Muscle layer of colon (tissue), 2 donors: ENCODE results near the gene SRPK3.

Experiments used
- H3K27ac ChIP-seq: one replicate; pipeline ENCODE4 v1.7.0; 2013; ENCODE audit warnings: low read depth, mild to moderate bottlenecking, low read length, moderate library complexity
- H3K27me3 ChIP-seq, 2 donors: one replicate each; pipeline ENCODE4 v1.7.0; 2013; ENCODE audit warnings: low read length in 2 of 2, mild to moderate bottlenecking in 2 of 2; ENCODE audit not compliant: insufficient read depth in 2 of 2, control insufficient read depth in 1 of 2
- H3K36me3 ChIP-seq: one replicate; pipeline ENCODE4 v1.7.0; 2013; ENCODE audit warnings: mild to moderate bottlenecking, low read length; ENCODE audit not compliant: insufficient read depth
- H3K4me1 ChIP-seq: one replicate; pipeline ENCODE4 v1.7.0; 2013; ENCODE audit warnings: mild to moderate bottlenecking, low read length; ENCODE audit not compliant: insufficient read depth
- H3K4me3 ChIP-seq, 2 donors: one replicate each; pipeline ENCODE4 v1.7.0; 2013; ENCODE audit warnings: low read length in 2 of 2, low read depth in 1 of 2, mild to moderate bottlenecking in 1 of 2, moderate library complexity in 1 of 2
- H3K9ac ChIP-seq: one replicate; pipeline ENCODE4 v1.7.0; 2013; ENCODE audit warnings: low read length
- H3K9me3 ChIP-seq: one replicate; pipeline ENCODE4 v1.7.0; 2013; ENCODE audit warnings: mild to moderate bottlenecking, low read length
- donor health status: abdominal sarcoma.
- donor health status: Adenocarcinoma of cecum.

SRPK3 gene

DNA sequence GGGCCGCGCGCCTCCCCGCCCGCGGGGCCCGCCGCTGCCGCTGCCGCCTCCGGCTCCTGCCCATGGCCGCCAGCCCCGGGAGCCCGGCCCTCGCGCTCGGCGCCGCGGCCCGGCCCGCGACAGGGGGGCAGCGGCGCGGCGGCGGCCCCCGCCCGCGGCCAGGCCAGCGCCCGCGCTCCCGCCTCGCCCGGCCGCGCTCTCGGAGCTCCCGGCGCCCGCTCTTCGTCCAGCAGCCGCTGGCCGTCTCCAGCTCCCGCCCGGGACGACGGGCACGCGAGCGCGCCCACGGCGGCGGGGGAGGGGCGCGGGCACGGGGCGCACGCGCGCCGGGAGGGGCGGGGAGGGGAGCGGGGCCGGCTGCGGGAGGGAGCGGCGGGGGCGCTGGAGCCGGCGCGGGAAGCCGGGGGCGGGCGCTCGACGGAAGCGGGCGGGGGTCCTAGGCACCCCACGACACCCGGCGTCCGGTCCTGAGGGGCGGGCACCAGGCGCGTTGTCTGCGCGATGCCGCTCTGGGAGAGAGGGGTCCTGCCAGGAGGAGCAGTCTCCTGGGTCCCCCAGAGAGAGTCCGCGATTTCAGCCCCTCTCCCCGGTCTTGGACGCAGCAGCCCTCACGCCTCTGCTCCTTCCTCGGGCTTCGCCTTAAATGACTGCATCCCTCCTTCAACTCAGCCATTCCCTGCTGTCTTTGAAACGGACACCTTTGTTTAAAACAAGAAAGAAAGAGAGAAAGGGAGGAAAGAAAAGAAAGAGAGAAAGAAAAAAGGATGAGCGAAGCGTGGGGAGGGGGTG, 50.0 kb downstream of the SRPK3 start:
- Histone ChIP-seq H3K4me3 (no peak overlapping the region), H3K27me3 (peaks cover 0 to 36% of the 10 kb centered on the region in 2 donors), H3K9me3 (no peaks in the 10 kb centered on the region), H3K27ac (no peak overlapping the region), H3K9ac (no peak overlapping the region), H3K4me1 (no peaks in the 10 kb centered on the region), H3K36me3 (no peaks in the 10 kb centered on the region)

DNA sequence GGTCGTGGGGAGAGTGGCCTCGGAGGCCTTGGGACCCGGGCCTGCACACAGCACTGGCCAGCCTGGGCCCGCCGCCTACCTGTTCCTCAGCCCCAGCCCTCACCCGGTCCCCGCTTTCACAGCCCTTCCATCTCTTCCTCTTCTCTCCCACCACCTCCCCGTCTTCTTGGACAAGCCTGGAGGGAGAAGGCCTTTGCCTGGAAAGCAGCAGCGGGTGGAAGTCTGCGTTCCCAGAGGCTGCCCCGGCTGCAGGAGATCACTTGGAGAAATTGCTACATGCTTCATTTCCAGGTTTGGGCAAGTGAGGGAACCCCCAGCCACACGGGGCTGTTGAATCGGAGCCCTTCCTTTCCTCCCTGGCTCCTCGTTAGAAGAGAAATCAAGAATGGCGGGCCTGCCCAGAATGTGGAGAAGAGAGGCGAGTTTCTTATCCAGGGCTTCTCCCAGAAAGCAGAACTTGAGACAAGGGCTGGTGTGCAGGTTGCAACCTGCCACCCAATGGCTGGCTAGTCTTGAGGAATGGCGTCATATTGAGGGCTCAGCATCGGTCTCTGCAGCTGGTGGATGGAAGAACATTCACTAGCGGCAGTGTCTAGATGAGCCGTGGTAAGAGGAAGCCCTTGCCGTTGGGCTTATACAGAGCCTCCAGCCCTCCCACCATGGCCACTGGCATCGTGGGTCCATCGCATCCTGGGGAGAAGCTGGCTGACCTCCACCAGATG, 50.7 kb downstream of the SRPK3 start:
- H3K36me3 ChIP-seq = no peaks in the 10 kb centered on the region
- no peak overlapping the region for H3K9ac ChIP-seq
- no peak overlapping the region for H3K27ac ChIP-seq
- H3K4me3 ChIP-seq = no peak overlapping the region
- no peaks in the 10 kb centered on the region for H3K9me3 ChIP-seq
- peaks cover 0 to 33% of the 10 kb centered on the region in 2 donors for H3K27me3 ChIP-seq
- no peaks in the 10 kb centered on the region for H3K4me1 ChIP-seq

DNA sequence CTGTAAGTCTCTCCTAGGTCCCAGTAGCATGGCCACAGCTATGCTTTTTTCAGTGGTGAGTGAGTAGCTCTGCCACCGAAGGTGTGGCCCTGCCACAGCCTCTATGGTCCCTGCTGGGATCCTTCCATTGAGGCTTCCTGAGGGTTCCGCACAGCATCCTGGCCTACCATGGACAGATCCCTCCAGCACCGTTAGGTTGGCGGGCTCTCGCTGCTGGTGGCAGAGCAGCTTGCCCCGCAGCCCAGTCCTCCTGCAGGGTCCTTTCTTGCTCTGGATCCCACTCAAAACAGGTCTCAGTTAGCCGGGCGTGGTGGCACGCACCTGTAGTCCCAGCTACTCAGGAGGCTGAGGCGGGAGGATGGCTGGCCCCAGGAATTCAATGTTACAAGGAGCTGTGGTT, 51.9 kb downstream of the SRPK3 start:
- no peak overlapping the region for H3K9ac ChIP-seq
- H3K4me3 ChIP-seq = no peak overlapping the region
- no peaks in the 10 kb centered on the region for H3K9me3 ChIP-seq
- no peaks in the 10 kb centered on the region for H3K4me1 ChIP-seq
- H3K27ac ChIP-seq = no peak overlapping the region
- H3K36me3 ChIP-seq = no peaks in the 10 kb centered on the region
- H3K27me3 ChIP-seq = peaks cover 0 to 36% of the 10 kb centered on the region in 2 donors
